Lower leg skin (tissue), 3 donors: Measurements from ENCODE around the gene ST6GALNAC3.

Experiments
- POLR2A ChIP-seq, 2 donors: fragments of 450-650 bp; IDR thresholded peaks; one replicate each; pipeline ENCODE4 v1.6.1; 2016 to 2017; ENCODE audit warnings: antibody characterized with exemption in 2 of 2, mild to moderate bottlenecking in 1 of 2, moderate library complexity in 1 of 2
- TF ChIP-seq, protein P1 (sequence below), 3 donors: fragments of 450-650 bp; IDR thresholded peaks; one replicate each; pipeline ENCODE4 v1.5.1; 2016; ENCODE audit warnings: antibody characterized with exemption in 3 of 3, mild to moderate bottlenecking in 3 of 3, moderate library complexity in 2 of 3

DNA sequence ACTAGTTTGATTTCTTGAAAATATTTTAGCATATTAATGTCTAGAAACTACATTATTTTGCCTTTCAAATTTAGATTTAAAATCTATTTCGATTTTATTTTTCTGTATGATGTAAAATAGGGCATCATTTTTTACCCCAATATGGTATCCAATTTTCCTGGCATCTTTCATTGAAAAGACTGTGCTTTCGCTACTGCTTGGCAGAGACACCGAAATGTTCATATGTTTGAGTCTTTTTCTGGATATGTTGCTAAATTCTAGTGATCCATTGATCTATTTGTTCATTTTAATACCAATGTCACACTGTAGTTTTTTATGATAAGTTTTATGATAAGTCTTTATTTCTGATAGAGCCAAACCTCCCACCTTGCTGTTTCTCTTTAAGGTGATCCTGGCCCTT is 24.3 kb downstream of the ST6GALNAC3 start:
- TF ChIP-seq, protein P1, sequence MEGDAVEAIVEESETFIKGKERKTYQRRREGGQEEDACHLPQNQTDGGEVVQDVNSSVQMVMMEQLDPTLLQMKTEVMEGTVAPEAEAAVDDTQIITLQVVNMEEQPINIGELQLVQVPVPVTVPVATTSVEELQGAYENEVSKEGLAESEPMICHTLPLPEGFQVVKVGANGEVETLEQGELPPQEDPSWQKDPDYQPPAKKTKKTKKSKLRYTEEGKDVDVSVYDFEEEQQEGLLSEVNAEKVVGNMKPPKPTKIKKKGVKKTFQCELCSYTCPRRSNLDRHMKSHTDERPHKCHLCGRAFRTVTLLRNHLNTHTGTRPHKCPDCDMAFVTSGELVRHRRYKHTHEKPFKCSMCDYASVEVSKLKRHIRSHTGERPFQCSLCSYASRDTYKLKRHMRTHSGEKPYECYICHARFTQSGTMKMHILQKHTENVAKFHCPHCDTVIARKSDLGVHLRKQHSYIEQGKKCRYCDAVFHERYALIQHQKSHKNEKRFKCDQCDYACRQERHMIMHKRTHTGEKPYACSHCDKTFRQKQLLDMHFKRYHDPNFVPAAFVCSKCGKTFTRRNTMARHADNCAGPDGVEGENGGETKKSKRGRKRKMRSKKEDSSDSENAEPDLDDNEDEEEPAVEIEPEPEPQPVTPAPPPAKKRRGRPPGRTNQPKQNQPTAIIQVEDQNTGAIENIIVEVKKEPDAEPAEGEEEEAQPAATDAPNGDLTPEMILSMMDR (IDR thresholded peaks at IDR 0.05), result no peak
- TF ChIP-seq POLR2A (IDR thresholded peaks at IDR 0.05), result no peak
